ENCODE results near the gene SMG6. TPM values are rescaled to one million over a fixed set of nuclear protein-coding genes. Genes with fewer than 3 reads are reported as not detected.

SMG6 gene
- total and polyA plus RNA-seq, 2 of the 8 experiments (the other 6 are each of a cell fraction or from before 2014, with no cell fraction given): 18.5 to 25.2 TPM

DNA sequence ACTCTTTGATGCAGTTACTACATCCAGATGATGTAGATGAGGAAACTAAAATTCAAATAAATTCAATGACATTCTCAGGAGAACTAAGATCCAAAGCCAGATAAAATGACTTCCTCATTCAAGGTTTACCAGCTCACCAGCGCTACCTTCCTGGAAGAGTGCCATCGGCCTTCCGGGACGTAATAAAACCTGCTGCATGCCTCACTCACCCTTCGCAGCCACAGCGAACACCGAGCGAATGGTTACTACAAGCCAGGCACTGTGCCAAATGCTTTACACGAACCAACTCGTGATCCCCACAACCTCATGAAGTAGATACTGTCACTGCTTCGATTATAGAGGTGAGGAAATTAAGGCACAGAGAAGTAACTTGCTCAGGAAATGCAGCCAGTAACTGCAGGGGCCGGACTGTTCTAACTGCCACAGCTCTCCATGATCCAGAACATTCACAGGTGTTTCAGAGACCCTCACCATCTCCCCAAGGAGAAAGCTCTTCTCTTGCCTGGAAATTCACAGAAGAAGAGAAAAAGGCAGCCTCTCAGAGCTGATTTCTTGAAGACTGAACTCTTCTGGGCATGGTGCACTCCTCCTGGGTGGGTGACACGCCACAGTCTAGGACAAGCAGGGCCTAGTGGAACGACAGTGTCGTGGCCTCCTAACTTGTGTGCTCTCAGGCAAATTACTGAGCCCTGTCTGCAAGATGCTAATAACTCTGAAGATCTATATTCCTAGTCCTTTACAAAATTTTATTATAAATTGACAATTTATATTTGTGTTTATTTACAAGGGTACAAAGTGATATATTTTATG is 201.9 kb downstream of the SMG6 start:
- no peaks in the 10 kb centered on the region; a peak in 1 of 8 replicates for H3K36me3 ChIP-seq (ENCODE audit: control insufficient read depth in 2 of 4, insufficient read depth in 4 of 4, low read length in 3 of 4)
- FAIRE-seq (no peak), DNase-seq (ENCODE audit: low read depth in 1 of 2, low spot score in 2 of 2) (no peak)
- H2BK15ac ChIP-seq (ENCODE audit: low read length): no peak overlapping the region
- no peak overlapping the region for H4K8ac ChIP-seq (ENCODE audit: extremely low read depth, insufficient read depth, low read length)
- no peak overlapping the region for H2BK12ac ChIP-seq (ENCODE audit: low read depth, low read length)
- H3K9me3 ChIP-seq (ENCODE audit: insufficient read depth in 2 of 2, low read depth in 1 of 2, low read length in 1 of 2): no peaks in the 10 kb centered on the region
- H3K14ac ChIP-seq (ENCODE audit: insufficient read length): no peak overlapping the region
- H2BK120ac ChIP-seq (replicated peaks; ENCODE audit: low read depth, low read length): no peak overlapping the region
- H3K79me1 ChIP-seq (ENCODE audit: low read depth, low read length): no peaks in the 10 kb centered on the region
- no peak overlapping the region for H2AK5ac ChIP-seq (ENCODE audit: low read depth, low read length)
- no peaks in the 10 kb centered on the region for H3K27me3 ChIP-seq (replicated peaks in 1 of 4; ENCODE audit: control insufficient read depth in 3 of 4, extremely low read depth in 1 of 4, insufficient read depth in 3 of 4, low read length in 3 of 4)
- H3K4ac ChIP-seq (replicated peaks; ENCODE audit: insufficient read length, low read depth, low read length): no peak overlapping the region
- H3K27ac ChIP-seq (ENCODE audit: low read depth, low read length): no peak overlapping the region
- ChIA-PET CTCF (ENCODE audit: partially characterized antibody) (interaction anchor here (1.2 to 2.2 kb wide), 5 partner anchors 9 to 143 kb away, joined by 3 to 9 read pairs (median 6); partner anchors contain the start of gene HIC1), POLR2A (ENCODE audit: partially characterized antibody) (no interaction called here)
- H3K4me3 ChIP-seq (ENCODE audit: extremely low read depth in 1 of 4, insufficient read depth in 2 of 4, low read depth in 3 of 4, low read length in 4 of 4): no peak overlapping the region
- 91% methylated on average over 15 of the region's 15 CpGs; no CpG with 5 or more reads in 1 of the 2 experiments for WGBS, 2 experiments (ENCODE audit: extremely low coverage in 1 of 2, insufficient coverage in 1 of 2, insufficient read length in 1 of 2, insufficient replicate concordance in 2 of 2, low coverage in 1 of 2, low lambda C conversion rate in 2 of 2, missing lambda C conversion rate in 1 of 2)
- H4K20me1 ChIP-seq (replicated peaks in 1 of 2; ENCODE audit: control insufficient read depth in 1 of 2, insufficient read depth in 2 of 2, low read length in 2 of 2): peaks cover 0 to under 1% of the 10 kb centered on the region in 2 experiments
- no peak overlapping the region for H3K4me2 ChIP-seq (ENCODE audit: insufficient read depth in 1 of 2, low read depth in 2 of 2, low read length in 2 of 2)
- H3K79me2 ChIP-seq (ENCODE audit: control insufficient read depth in 1 of 2, insufficient read depth in 2 of 2, low read length in 2 of 2): no peaks in the 10 kb centered on the region
- no peak overlapping the region for H4K91ac ChIP-seq (replicated peaks; ENCODE audit: insufficient read length, low read length)
- H3K9ac ChIP-seq (replicated peaks in 1 of 4; ENCODE audit: extremely low read depth in 1 of 4, low read depth in 3 of 4, low read length in 3 of 4): no peak overlapping the region
- H3K56ac ChIP-seq (replicated peaks; ENCODE audit: insufficient read length, low read depth, low read length): no peak overlapping the region
- H3K23me2 ChIP-seq (ENCODE audit: low read depth, low read length): no peaks in the 10 kb centered on the region
- no peak overlapping the region for H3K18ac ChIP-seq (ENCODE audit: extremely low read depth, low read length)
- no peak overlapping the region for H3K23ac ChIP-seq (ENCODE audit: insufficient read length)
- no peak overlapping the region for H2BK20ac ChIP-seq (ENCODE audit: low read length)
- TF ChIP-seq GABPA (IDR thresholded peaks at IDR 0.05; ENCODE audit: borderline replicate concordance, insufficient read depth, low read length) (no peak), RNF2 (IDR thresholded peaks at IDR 0.05; ENCODE audit: borderline replicate concordance, low read depth, low read length, missing control alignments, poor library complexity, severe bottlenecking) (no peak), YY1 (IDR thresholded peaks at IDR 0.05; ENCODE audit: low read depth, low read length) (no peak), SP4 (IDR thresholded peaks at IDR 0.05; ENCODE audit: low read length) (no peak), SP2 (IDR thresholded peaks at IDR 0.05; ENCODE audit: low read length) (no peak), MAFK (IDR thresholded peaks at IDR 0.05; ENCODE audit: low read depth, low read length) (no peak), CHD1 (IDR thresholded peaks at IDR 0.05; ENCODE audit: low read depth, low read length) (no peak), EP300 (IDR thresholded peaks at IDR 0.05; ENCODE audit: borderline replicate concordance in 1 of 2, low read depth in 2 of 2, low read length in 2 of 2) (no peak), BACH1 (IDR thresholded peaks at IDR 0.05; ENCODE audit: low read length) (no peak)
- TF ChIP-seq, protein P1, sequence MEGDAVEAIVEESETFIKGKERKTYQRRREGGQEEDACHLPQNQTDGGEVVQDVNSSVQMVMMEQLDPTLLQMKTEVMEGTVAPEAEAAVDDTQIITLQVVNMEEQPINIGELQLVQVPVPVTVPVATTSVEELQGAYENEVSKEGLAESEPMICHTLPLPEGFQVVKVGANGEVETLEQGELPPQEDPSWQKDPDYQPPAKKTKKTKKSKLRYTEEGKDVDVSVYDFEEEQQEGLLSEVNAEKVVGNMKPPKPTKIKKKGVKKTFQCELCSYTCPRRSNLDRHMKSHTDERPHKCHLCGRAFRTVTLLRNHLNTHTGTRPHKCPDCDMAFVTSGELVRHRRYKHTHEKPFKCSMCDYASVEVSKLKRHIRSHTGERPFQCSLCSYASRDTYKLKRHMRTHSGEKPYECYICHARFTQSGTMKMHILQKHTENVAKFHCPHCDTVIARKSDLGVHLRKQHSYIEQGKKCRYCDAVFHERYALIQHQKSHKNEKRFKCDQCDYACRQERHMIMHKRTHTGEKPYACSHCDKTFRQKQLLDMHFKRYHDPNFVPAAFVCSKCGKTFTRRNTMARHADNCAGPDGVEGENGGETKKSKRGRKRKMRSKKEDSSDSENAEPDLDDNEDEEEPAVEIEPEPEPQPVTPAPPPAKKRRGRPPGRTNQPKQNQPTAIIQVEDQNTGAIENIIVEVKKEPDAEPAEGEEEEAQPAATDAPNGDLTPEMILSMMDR (IDR thresholded peaks at IDR 0.05; ENCODE audit: control extremely low read depth in 1 of 3, insufficient read depth in 1 of 3, low read depth in 1 of 3, low read length in 3 of 3): no peak
- no peaks in the 10 kb centered on the region for H3K4me1 ChIP-seq (replicated peaks in 1 of 4; ENCODE audit: control insufficient read depth in 3 of 4, insufficient read depth in 4 of 4, low read length in 3 of 4)
- no peak overlapping the region for H2AFZ ChIP-seq (ENCODE audit: low read length)
- H2BK5ac ChIP-seq (ENCODE audit: low read depth, low read length): no peak overlapping the region
- no peak overlapping the region for H4K5ac ChIP-seq (ENCODE audit: insufficient read length, low read depth, low read length)
